HCT116 (cell line): ENCODE data around the gene TIRAP. TPM values are rescaled to one million over a fixed set of nuclear protein-coding genes. Genes with fewer than 3 reads are reported as not detected.

Experiments
- ATAC-seq: fragments of 200-7000 bp; cut with Tn5 transposase; 2 replicates; pipeline ENCODE4 v1.9.1; 2020; ENCODE audit warnings: mild to moderate bottlenecking, moderate library complexity
- BruUV-seq: library from RNA; stranded (reverse); fragments of 400-500 nt; replicated peaks from 2 replicates; lab custom pipeline; 2021; lab: Mats Ljungman, UMichigan
- CTCF ChIA-PET: fragments of 300-600 bp; sonication (Branson Sonifier 250); formaldehyde crosslinking; loops from one replicate; lab custom pipeline; 2021; ENCODE audit warnings: antibody characterized with exemption; lab: Charles Lee
- POLR2A ChIA-PET: fragments of 300-600, 350-600 bp; sonication (Branson Sonifier 250); formaldehyde crosslinking; loops from one replicate; lab custom pipeline; 2021; ENCODE audit warnings: antibody characterized with exemption; lab: Charles Lee
- RAD21 ChIA-PET, 2 experiments: fragments of 300-600 bp; sonication (Branson Sonifier 250); formaldehyde crosslinking; loops; one replicate each; lab custom pipeline; 2023; ENCODE audit warnings: low total read pairs in 2 of 2; ENCODE audit not compliant: uncharacterized antibody in 2 of 2, unreplicated experiment in 2 of 2, low non-redundant PET in 1 of 2; lab: Charles Lee
- DNase-seq: peaks from one replicate; pipeline ENCODE4 v3.0.0-alpha.2; 2010; ENCODE audit warnings: low read depth, low spot score
- H2AFZ ChIP-seq: fragments of 200-600 bp; shearing (Covaris generic), sonication (generic); 2 replicates; pipeline ENCODE4 v1.6.1; 2017; ENCODE audit warnings: low read depth, mixed run types, mixed read lengths, antibody characterized with exemption, low read length; ENCODE audit not compliant: poor library complexity, severe bottlenecking
- H3K27ac ChIP-seq: 2 replicates; pipeline ENCODE4 v1.5.1; 2012; ENCODE audit warnings: low read depth, low read length
- H3K27me3 ChIP-seq: fragments of 200-600 bp; sonication (generic); 2 replicates; pipeline ENCODE4 v1.6.1; 2016; ENCODE audit warnings: mixed run types, low read length, mixed read lengths; ENCODE audit not compliant: insufficient read depth
- H3K36me3 ChIP-seq, 2 experiments: fragments of 200-500 bp in 1 of 2; fragments of 200-600 bp in 1 of 2; sonication (Bioruptor generic) in 1 of 2; sonication (generic) in 1 of 2; 2 replicates each; pipeline versions ENCODE4 v1.5.1 to v1.6.1; 2014 to 2016; ENCODE audit warnings: low read length in 2 of 2, inconsistent platforms in 1 of 2, mixed read lengths in 1 of 2, mixed run types in 1 of 2; ENCODE audit not compliant: insufficient read depth in 2 of 2, control insufficient read depth in 1 of 2
- H3K4me1 ChIP-seq, 2 experiments: fragments of 200-600 bp in 1 of 2; sonication (generic) in 1 of 2; 2 replicates each; pipeline versions ENCODE4 v1.5.1 to v1.6.1; 2012 to 2017; ENCODE audit warnings: low read length in 2 of 2, inconsistent platforms in 1 of 2, mild to moderate bottlenecking in 1 of 2, mixed read lengths in 1 of 2, mixed run types in 1 of 2, moderate library complexity in 1 of 2; ENCODE audit not compliant: insufficient read depth in 2 of 2, control insufficient read depth in 1 of 2
- H3K4me2 ChIP-seq: fragments of 200-600 bp; sonication (generic); 2 replicates; pipeline ENCODE4 v1.6.1; 2017; ENCODE audit warnings: mixed run types, low read length, mixed read lengths
- H3K4me3 ChIP-seq, 2 experiments: fragments of 200-600 bp in 1 of 2; sonication (generic) in 1 of 2; replicated peaks in 1 of 2; 2 replicates each; pipeline ENCODE4 v1.5.1; 2011 to 2016; ENCODE audit warnings: low read length in 2 of 2, control low read depth in 1 of 2, low read depth in 1 of 2, mild to moderate bottlenecking in 1 of 2, mixed read lengths in 1 of 2, mixed run types in 1 of 2
- H3K79me2 ChIP-seq: fragments of 200-600 bp; sonication (generic); 2 replicates; pipeline ENCODE4 v1.6.1; 2017; ENCODE audit warnings: mild to moderate bottlenecking, mixed run types, low read length, moderate library complexity, mixed read lengths; ENCODE audit not compliant: insufficient read depth
- H3K9ac ChIP-seq: fragments of 200-600 bp; sonication (generic); 2 replicates; pipeline ENCODE4 v1.6.1; 2016; ENCODE audit warnings: low read length, mixed read lengths
- H3K9me2 ChIP-seq: fragments of 200-600 bp; sonication (generic), shearing (Covaris generic); 2 replicates; pipeline ENCODE4 v1.6.1; 2017; ENCODE audit warnings: mixed run types, mild to moderate bottlenecking, moderate library complexity; ENCODE audit not compliant: insufficient read depth
- H3K9me3 ChIP-seq, 2 experiments: fragments of 200-500 bp in 1 of 2; fragments of 200-600 bp in 1 of 2; sonication (Bioruptor generic) in 1 of 2; sonication (generic) in 1 of 2; 2 replicates each; pipeline ENCODE4 v1.6.1; 2014 to 2017; ENCODE audit warnings: low read length in 2 of 2, mixed read lengths in 2 of 2, inconsistent platforms in 1 of 2, low read depth in 1 of 2, mild to moderate bottlenecking in 1 of 2, mixed run types in 1 of 2, moderate library complexity in 1 of 2; ENCODE audit not compliant: control insufficient read depth in 1 of 2, insufficient read depth in 1 of 2
- H4K20me1 ChIP-seq: fragments of 200-600 bp; sonication (generic), shearing (Covaris generic); 2 replicates; pipeline ENCODE4 v1.6.1; 2017; ENCODE audit warnings: mixed run types, mild to moderate bottlenecking, moderate library complexity; ENCODE audit not compliant: insufficient read depth
- CBX3 ChIP-seq: IDR thresholded peaks from 2 replicates; pipeline ENCODE4 v1.6.1; 2012; ENCODE audit warnings: low read depth
- CEBPB ChIP-seq: IDR thresholded peaks from 2 replicates; pipeline ENCODE4 v1.6.1; 2012; ENCODE audit warnings: low read depth
- ELF1 ChIP-seq: IDR thresholded peaks from 2 replicates; pipeline ENCODE4 v1.6.1; 2012; ENCODE audit warnings: low read depth, borderline replicate concordance
- EZH2 ChIP-seq: fragments of 200-600 bp; sonication (generic); IDR thresholded peaks from 2 replicates; pipeline ENCODE4 v1.6.1; 2017; ENCODE audit warnings: antibody characterized with exemption, mixed run types
- JUND ChIP-seq: IDR thresholded peaks from 2 replicates; pipeline ENCODE4 v1.6.1; 2012
- POLR2A ChIP-seq: IDR thresholded peaks from 2 replicates; pipeline ENCODE4 v1.7.0; 2011; ENCODE audit warnings: borderline replicate concordance; ENCODE audit not compliant: insufficient read depth, insufficient read length; ENCODE audit errors: extremely low read depth
- POLR2AphosphoS5 ChIP-seq: IDR thresholded peaks from 2 replicates; pipeline ENCODE4 v1.6.1; 2011; ENCODE audit warnings: mild to moderate bottlenecking, low read depth, low read length, moderate library complexity
- RAD21 ChIP-seq: IDR thresholded peaks from 2 replicates; pipeline ENCODE4 v1.6.1; 2012; ENCODE audit warnings: low read depth, mild to moderate bottlenecking
- SIN3A ChIP-seq: IDR thresholded peaks from 2 replicates; pipeline ENCODE4 v1.6.1; 2012; ENCODE audit warnings: low read depth
- SP1 ChIP-seq: IDR thresholded peaks from 2 replicates; pipeline ENCODE4 v1.6.1; 2012; ENCODE audit warnings: low read depth
- SRF ChIP-seq: IDR thresholded peaks from 2 replicates; pipeline ENCODE4 v1.6.1; 2012; ENCODE audit warnings: low read depth
- TCF7L2 ChIP-seq: IDR thresholded peaks from 2 replicates; pipeline ENCODE4 v1.7.0; 2011; ENCODE audit warnings: borderline replicate concordance, inconsistent platforms; ENCODE audit not compliant: insufficient read depth, insufficient read length; ENCODE audit errors: extremely low read depth
- YY1 ChIP-seq: IDR thresholded peaks from 2 replicates; pipeline ENCODE4 v1.6.1; 2011; ENCODE audit warnings: low read length, low read depth, moderate library complexity, mild to moderate bottlenecking; ENCODE audit not compliant: insufficient replicate concordance; ENCODE audit errors: extremely low read depth
- ZFX ChIP-seq: fragments of 450-650 bp; IDR thresholded peaks from 2 replicates; pipeline ENCODE4 v1.6.1; 2017
- ZNF274 ChIP-seq: fragments of 200-500 bp; sonication (Bioruptor generic); IDR thresholded peaks from 2 replicates; pipeline ENCODE4 v1.6.1; 2014; ENCODE audit warnings: mild to moderate bottlenecking, low read depth, low read length, inconsistent platforms
- intact Hi-C: fragments of 100-400 bp; cut with micrococcal nuclease; formaldehyde crosslinking; loops from 2 replicates; pipeline ENCODE4 v1.10.0; 2022
- total RNA-seq: library from RNA; stranded (reverse); gene quantifications from one replicate; pipeline ENCODE4 v1.2.1, GENCODE V29; 2021; ENCODE audit not compliant: unreplicated experiment
- TF ChIP-seq, protein P1 (sequence below): IDR thresholded peaks from 2 replicates; pipeline ENCODE4 v1.6.1; 2012; ENCODE audit warnings: low read depth

The TIRAP gene
- total RNA-seq, 1 experiment from 2014 or later, result 10.8 TPM

GRCh38 chr11:126340960-126341606, 58.2 kb downstream of the TIRAP start:
- ATAC-seq, result no peak
- H3K9me2 ChIP-seq, result no peaks in the 10 kb centered on the region
- H3K4me1 ChIP-seq, result peaks cover 27 to 39% of the 10 kb centered on the region in 2 experiments
- intact Hi-C loops, result no loop called here
- ChIA-PET RAD21 (no interaction called here), POLR2A (no interaction called here), CTCF (no interaction called here)
- TF ChIP-seq TCF7L2 (no peak), ELF1 (no peak), SP1 (no peak), YY1 (no peak), POLR2AphosphoS5 (no peak)
- H3K36me3 ChIP-seq, result no peaks in the 10 kb centered on the region
- peak overlapping the region; percentile 28; the same call in 1 of the 2 replicates for H3K9ac ChIP-seq
- H4K20me1 ChIP-seq, result no peaks in the 10 kb centered on the region
- H3K4me3 ChIP-seq, result no peak overlapping the region
- peak overlapping the region; percentile 70 for H3K4me2 ChIP-seq
- H3K27me3 ChIP-seq, result no peaks in the 10 kb centered on the region
- no peak overlapping the region for H2AFZ ChIP-seq
- no peaks in the 10 kb centered on the region for H3K9me3 ChIP-seq
- BruUV-seq, result no TSS peak
- no peak overlapping the region for H3K27ac ChIP-seq
- DNase-seq, result no peak
- no peaks in the 10 kb centered on the region for H3K79me2 ChIP-seq

- H3K79me2 ChIP-seq, result no peaks in the 10 kb centered on the region
- RAD21 ChIA-PET, result no interaction called here
- no peak overlapping the region for H3K4me3 ChIP-seq
- intact Hi-C loops, result no loop called here
- peak; percentile 75 for ATAC-seq
- H3K4me2 ChIP-seq, result peak overlapping the region; percentile 70
- peak overlapping the region; percentile 28; the same call in 1 of the 2 replicates for H3K9ac ChIP-seq
- H3K4me1 ChIP-seq, result peaks cover 30 to 46% of the 10 kb centered on the region in 2 experiments
- DNase-seq, result no peak
- CTCF ChIA-PET, result no interaction called here
- peak overlapping the region; percentile 12; the same call in 1 of the 2 replicates for H3K27ac ChIP-seq
- no TSS peak for BruUV-seq
- no peaks in the 10 kb centered on the region for H3K27me3 ChIP-seq
- no peak overlapping the region for H2AFZ ChIP-seq
- H4K20me1 ChIP-seq, result no peaks in the 10 kb centered on the region
- POLR2A ChIA-PET, result no interaction called here
- no peaks in the 10 kb centered on the region for H3K36me3 ChIP-seq
- H3K9me2 ChIP-seq, result no peaks in the 10 kb centered on the region
- H3K9me3 ChIP-seq, result no peaks in the 10 kb centered on the region
- TF ChIP-seq ZFX (no peak), ZNF274 (no peak), POLR2A (no peak), TCF7L2 (peak; percentile 13), SRF (no peak), RAD21 (no peak), SP1 (peak; percentile 46; the same call in 1 of the 2 replicates), ELF1 (no peak), YY1 (no peak), CBX3 (no peak), JUND (0 out of 2 replicates have a peak, but pooled peaks have one; percentile 38), SIN3A (no peak), CEBPB (no peak), POLR2AphosphoS5 (peak; percentile 38), EZH2 (no peak)
- TF ChIP-seq, protein P1, sequence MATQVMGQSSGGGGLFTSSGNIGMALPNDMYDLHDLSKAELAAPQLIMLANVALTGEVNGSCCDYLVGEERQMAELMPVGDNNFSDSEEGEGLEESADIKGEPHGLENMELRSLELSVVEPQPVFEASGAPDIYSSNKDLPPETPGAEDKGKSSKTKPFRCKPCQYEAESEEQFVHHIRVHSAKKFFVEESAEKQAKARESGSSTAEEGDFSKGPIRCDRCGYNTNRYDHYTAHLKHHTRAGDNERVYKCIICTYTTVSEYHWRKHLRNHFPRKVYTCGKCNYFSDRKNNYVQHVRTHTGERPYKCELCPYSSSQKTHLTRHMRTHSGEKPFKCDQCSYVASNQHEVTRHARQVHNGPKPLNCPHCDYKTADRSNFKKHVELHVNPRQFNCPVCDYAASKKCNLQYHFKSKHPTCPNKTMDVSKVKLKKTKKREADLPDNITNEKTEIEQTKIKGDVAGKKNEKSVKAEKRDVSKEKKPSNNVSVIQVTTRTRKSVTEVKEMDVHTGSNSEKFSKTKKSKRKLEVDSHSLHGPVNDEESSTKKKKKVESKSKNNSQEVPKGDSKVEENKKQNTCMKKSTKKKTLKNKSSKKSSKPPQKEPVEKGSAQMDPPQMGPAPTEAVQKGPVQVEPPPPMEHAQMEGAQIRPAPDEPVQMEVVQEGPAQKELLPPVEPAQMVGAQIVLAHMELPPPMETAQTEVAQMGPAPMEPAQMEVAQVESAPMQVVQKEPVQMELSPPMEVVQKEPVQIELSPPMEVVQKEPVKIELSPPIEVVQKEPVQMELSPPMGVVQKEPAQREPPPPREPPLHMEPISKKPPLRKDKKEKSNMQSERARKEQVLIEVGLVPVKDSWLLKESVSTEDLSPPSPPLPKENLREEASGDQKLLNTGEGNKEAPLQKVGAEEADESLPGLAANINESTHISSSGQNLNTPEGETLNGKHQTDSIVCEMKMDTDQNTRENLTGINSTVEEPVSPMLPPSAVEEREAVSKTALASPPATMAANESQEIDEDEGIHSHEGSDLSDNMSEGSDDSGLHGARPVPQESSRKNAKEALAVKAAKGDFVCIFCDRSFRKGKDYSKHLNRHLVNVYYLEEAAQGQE, result no peak
These were observed 58.9 kb downstream of the TIRAP start for GRCh38 chr11:126341760-126342161.
